ENCODE measurements around the gene TRNAU1AP.
"Not testable (repeated sequence)": the region's sequence is repeated elsewhere in the genome, so short reads cannot be mapped to it uniquely, and the experiment has no call there.

The TRNAU1AP gene

DNA sequence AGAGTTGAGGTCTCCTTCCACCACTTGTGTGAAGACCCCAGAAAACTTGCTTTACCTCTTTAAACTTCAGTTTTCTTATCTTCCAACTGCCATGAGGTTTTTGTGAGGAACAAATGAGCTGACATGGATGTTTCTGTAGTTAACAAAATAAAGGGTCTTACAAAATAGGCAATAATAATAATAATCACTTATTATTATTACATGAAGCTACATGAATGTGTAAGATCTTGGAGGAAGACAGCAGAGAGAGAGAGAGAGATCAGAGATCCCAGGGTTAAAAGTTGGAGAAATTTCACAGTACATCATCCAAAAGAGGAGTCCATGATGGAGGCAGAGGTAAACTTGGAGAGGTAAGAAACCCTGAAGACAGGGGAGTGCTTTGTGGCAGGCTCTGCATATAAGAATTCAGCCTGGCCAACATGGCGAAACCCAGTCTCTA, 36.3 kb upstream of the TRNAU1AP start:
- Histone ChIP-seq H3K27me3 (ENCODE audit: insufficient read depth, low read length) (no peaks in the 10 kb centered on the region), H3K4me3 (ENCODE audit: low read length) (no peak overlapping the region), H2AFZ (ENCODE audit: low read depth, low read length) (no peak overlapping the region), H3K9me3 (ENCODE audit: low read length) (no peaks in the 10 kb centered on the region), H3K4me1 (ENCODE audit: insufficient read depth, low read length) (peaks cover 11% of the 10 kb centered on the region), H3K36me3 (ENCODE audit: insufficient read depth, low read length) (peaks cover 11% of the 10 kb centered on the region)

GRCh38 chr1:28517649-28517999, 35.3 kb upstream of the TRNAU1AP start:
- no peaks in the 10 kb centered on the region for H3K27me3 ChIP-seq (ENCODE audit: insufficient read depth, low read length)
- no peaks in the 10 kb centered on the region for H3K9me3 ChIP-seq (ENCODE audit: low read length)
- peaks cover 11% of the 10 kb centered on the region for H3K4me1 ChIP-seq (ENCODE audit: insufficient read depth, low read length)
- peak overlapping the region; percentile 6 for H2AFZ ChIP-seq (ENCODE audit: low read depth, low read length)
- H3K36me3 ChIP-seq (ENCODE audit: insufficient read depth, low read length), result peaks cover 12% of the 10 kb centered on the region
- H3K4me3 ChIP-seq (ENCODE audit: low read length), result peak overlapping the region; percentile 93

- H3K9me3 ChIP-seq (ENCODE audit: low read length), result no peaks in the 10 kb centered on the region
- peaks cover 6% of the 10 kb centered on the region for H3K36me3 ChIP-seq (ENCODE audit: insufficient read depth, low read length)
- peak overlapping the region; percentile 93 for H3K4me3 ChIP-seq (ENCODE audit: low read length)
- H2AFZ ChIP-seq (ENCODE audit: low read depth, low read length), result peak overlapping the region; percentile 6
- peaks cover 11% of the 10 kb centered on the region for H3K4me1 ChIP-seq (ENCODE audit: insufficient read depth, low read length)
- no peaks in the 10 kb centered on the region for H3K27me3 ChIP-seq (ENCODE audit: insufficient read depth, low read length)
Observed at GRCh38 chr1:28518000-28518744, 34.7 kb upstream of the TRNAU1AP start.

DNA sequence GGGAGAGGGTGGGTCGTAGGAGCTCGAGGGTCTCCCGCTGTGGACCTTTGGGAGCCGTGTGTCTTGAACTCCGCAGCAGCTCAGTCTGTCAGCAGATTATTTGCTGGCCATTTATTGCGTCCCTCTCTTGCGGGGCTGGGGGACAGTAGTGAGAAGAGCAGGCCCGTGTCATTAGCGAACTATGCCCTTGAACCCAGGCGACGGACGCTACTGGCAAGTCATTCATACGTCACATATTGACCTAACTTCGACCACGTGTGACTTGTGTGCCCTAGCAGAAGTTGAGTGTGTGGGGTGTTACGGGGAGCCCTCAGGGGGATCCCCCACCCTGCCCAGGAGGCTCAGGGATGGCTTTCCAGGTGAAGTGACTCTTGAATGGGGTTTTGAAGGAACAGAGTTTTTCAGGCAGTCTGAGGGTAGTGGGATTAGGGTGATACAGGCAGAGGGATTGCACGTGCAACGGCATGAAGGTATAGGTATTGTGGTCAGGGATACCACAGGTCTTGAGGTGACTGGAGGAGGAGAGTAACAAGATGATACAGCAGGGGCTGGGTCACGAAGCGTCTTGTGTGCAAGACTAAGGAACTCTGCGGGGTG, 34.0 kb upstream of the TRNAU1AP start:
- Histone ChIP-seq H3K4me3 (ENCODE audit: low read length) (peak overlapping the region; percentile 93), H3K9me3 (ENCODE audit: low read length) (no peaks in the 10 kb centered on the region), H2AFZ (ENCODE audit: low read depth, low read length) (peak overlapping the region; percentile 6), H3K36me3 (ENCODE audit: insufficient read depth, low read length) (peaks cover 7% of the 10 kb centered on the region), H3K4me1 (ENCODE audit: insufficient read depth, low read length) (peaks cover 11% of the 10 kb centered on the region), H3K27me3 (ENCODE audit: insufficient read depth, low read length) (no peaks in the 10 kb centered on the region)

- peaks cover 11% of the 10 kb centered on the region for H3K4me1 ChIP-seq (ENCODE audit: insufficient read depth, low read length)
- H2AFZ ChIP-seq (ENCODE audit: low read depth, low read length), result no peak overlapping the region
- no peak overlapping the region for H3K4me3 ChIP-seq (ENCODE audit: low read length)
- peaks cover 12% of the 10 kb centered on the region for H3K36me3 ChIP-seq (ENCODE audit: insufficient read depth, low read length)
- no peaks in the 10 kb centered on the region for H3K9me3 ChIP-seq (ENCODE audit: low read length)
- H3K27me3 ChIP-seq (ENCODE audit: insufficient read depth, low read length), result no peaks in the 10 kb centered on the region
Observed at GRCh38 chr1:28519946-28520725, 32.7 kb upstream of the TRNAU1AP start.

DNA sequence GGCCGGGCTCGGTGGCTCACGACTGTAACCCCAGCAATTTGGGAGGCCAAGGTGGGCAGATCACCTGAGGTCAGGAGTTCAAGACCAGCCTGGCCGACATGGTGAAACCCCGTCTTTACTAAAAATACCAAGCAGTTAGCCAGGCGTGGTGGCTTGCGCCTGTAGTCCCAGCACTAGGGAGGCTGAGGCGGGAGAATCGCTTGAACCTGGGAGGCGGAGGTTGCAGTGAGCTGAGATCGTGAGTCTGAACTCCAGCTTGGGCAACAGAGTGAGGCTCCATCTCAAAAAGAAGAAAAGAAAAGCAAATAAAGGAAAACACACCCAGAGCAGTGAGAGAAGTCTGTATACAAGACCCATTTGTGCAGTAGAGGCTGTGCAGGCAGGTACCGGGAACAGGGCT, 32.1 kb upstream of the TRNAU1AP start:
- H3K4me3 ChIP-seq (ENCODE audit: low read length); H3K9me3 ChIP-seq (ENCODE audit: low read length); H2AFZ ChIP-seq (ENCODE audit: low read depth, low read length); H3K27me3 ChIP-seq (ENCODE audit: insufficient read depth, low read length): not testable (repeated sequence)
- Histone ChIP-seq H3K36me3 (ENCODE audit: insufficient read depth, low read length) (peaks cover 12% of the 10 kb centered on the region), H3K4me1 (ENCODE audit: insufficient read depth, low read length) (peaks cover 11% of the 10 kb centered on the region)

GRCh38 chr1:28521502-28522164, 31.3 kb upstream of the TRNAU1AP start:
- no peak overlapping the region for H3K4me3 ChIP-seq (ENCODE audit: low read length)
- peaks cover 12% of the 10 kb centered on the region for H3K36me3 ChIP-seq (ENCODE audit: insufficient read depth, low read length)
- H2AFZ ChIP-seq (ENCODE audit: low read depth, low read length), result no peak overlapping the region
- peaks cover 11% of the 10 kb centered on the region for H3K4me1 ChIP-seq (ENCODE audit: insufficient read depth, low read length)
- H3K27me3 ChIP-seq (ENCODE audit: insufficient read depth, low read length), result no peaks in the 10 kb centered on the region
- H3K9me3 ChIP-seq (ENCODE audit: low read length), result no peaks in the 10 kb centered on the region

DNA sequence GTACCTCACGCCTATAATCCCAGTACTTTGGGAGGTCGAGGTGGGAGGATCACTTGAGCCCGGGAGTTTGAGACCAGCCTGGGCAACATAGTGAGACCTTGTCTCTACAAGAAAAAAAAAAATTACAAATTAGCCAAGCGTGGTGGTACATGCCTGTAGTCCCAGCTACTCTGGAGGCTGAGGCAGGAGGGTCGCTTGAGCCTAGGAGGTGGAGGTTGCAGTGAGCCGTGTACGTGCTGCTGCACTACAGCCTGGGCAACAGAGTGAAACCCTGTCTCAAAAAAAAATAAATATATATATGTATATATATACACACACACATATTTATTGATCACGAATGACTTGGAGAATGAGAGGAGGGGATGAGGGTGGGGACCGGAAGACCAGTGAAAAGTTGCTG, 30.3 kb upstream of the TRNAU1AP start:
- Histone ChIP-seq H3K4me1 (ENCODE audit: insufficient read depth, low read length) (peaks cover 10% of the 10 kb centered on the region), H3K36me3 (ENCODE audit: insufficient read depth, low read length) (peaks cover 18% of the 10 kb centered on the region)
- H2AFZ ChIP-seq (ENCODE audit: low read depth, low read length); H3K27me3 ChIP-seq (ENCODE audit: insufficient read depth, low read length); H3K9me3 ChIP-seq (ENCODE audit: low read length); H3K4me3 ChIP-seq (ENCODE audit: low read length): not testable (repeated sequence)

DNA sequence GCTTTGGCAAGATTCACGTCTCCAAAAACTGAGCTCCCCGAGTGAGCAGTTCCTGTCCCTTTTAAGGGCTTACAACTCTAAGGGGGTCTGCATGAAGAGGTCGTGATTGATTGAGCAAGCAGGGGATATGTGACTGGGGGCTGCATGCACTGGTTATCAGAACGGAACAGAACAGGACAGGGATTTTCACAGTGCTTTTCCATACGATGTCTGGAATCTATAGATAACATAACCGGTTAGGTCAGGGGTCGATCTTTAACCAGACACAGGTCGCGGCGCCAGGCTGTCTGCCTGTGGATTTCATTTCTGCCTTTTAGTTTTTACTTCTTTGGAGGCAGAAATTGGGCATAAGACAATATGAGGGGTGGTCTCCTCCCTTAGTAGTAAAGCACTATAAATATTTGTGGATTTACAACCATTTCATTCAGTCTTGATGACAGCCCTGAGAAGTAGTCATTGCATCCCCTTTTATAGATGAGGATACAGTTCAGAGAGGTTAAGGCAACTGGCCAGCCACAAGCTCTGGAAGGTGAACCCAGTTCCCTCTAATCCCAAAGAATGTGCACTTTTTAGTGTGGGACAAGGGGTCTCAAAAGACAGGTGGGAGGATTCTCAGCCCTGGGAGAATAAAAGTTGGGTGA, 27.8 kb upstream of the TRNAU1AP start:
- H2AFZ ChIP-seq (ENCODE audit: low read depth, low read length); H3K9me3 ChIP-seq (ENCODE audit: low read length); H3K4me1 ChIP-seq (ENCODE audit: insufficient read depth, low read length); H3K27me3 ChIP-seq (ENCODE audit: insufficient read depth, low read length); H3K4me3 ChIP-seq (ENCODE audit: low read length): not testable (repeated sequence)
- H3K36me3 ChIP-seq (ENCODE audit: insufficient read depth, low read length), result peaks cover 25% of the 10 kb centered on the region

DNA sequence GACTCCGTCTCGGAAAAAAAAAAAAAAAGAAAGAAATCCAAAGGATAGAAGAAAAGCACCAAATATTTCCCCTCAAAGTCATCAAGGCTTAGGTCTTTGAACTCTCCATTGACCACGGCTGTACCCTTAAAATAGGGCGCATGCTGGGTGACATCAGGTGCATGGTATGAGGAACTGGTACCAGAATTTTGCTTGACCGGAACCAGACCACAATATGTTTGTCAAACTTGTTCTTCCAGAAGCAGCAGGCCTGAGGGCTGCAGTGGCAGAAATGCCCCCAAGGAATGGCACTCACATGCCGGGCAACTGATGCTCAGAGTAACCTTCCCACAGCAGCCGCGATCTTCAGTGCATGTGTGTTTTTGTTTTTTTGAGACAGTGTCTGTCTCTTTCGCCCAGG, 26.0 kb upstream of the TRNAU1AP start:
- Histone ChIP-seq H2AFZ (ENCODE audit: low read depth, low read length) (no peak overlapping the region), H3K27me3 (ENCODE audit: insufficient read depth, low read length) (no peaks in the 10 kb centered on the region), H3K4me3 (ENCODE audit: low read length) (no peak overlapping the region), H3K4me1 (ENCODE audit: insufficient read depth, low read length) (no peaks in the 10 kb centered on the region), H3K9me3 (ENCODE audit: low read length) (no peaks in the 10 kb centered on the region), H3K36me3 (ENCODE audit: insufficient read depth, low read length) (peaks cover 41% of the 10 kb centered on the region)

DNA sequence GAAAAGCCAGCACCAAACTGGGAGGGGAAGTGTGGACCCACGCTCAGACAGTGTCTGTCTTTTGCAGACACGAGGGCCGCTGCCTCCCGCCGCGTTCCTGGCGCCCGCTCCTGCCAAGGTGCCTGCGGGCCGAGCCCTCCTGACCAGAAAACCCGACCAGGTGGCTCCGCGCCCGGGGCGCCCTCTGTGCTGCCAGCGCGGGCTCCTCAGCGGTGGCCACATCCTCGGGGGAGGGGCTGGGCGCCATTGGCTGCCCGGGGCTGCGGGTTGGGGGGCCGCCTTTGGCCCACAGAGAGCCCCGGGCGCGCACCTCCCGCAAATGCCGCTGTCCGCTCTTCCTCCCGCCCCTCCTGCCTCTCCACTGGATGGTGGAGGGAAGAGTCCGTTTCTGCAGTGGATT, 22.4 kb upstream of the TRNAU1AP start:
- H3K9me3 ChIP-seq (ENCODE audit: low read length), result peaks cover 2% of the 10 kb centered on the region
- H3K27me3 ChIP-seq (ENCODE audit: insufficient read depth, low read length), result no peaks in the 10 kb centered on the region
- H3K4me1 ChIP-seq (ENCODE audit: insufficient read depth, low read length), result no peaks in the 10 kb centered on the region
- H2AFZ ChIP-seq (ENCODE audit: low read depth, low read length), result no peak overlapping the region
- H3K36me3 ChIP-seq (ENCODE audit: insufficient read depth, low read length), result peaks cover 51% of the 10 kb centered on the region
- no peak overlapping the region for H3K4me3 ChIP-seq (ENCODE audit: low read length)

DNA sequence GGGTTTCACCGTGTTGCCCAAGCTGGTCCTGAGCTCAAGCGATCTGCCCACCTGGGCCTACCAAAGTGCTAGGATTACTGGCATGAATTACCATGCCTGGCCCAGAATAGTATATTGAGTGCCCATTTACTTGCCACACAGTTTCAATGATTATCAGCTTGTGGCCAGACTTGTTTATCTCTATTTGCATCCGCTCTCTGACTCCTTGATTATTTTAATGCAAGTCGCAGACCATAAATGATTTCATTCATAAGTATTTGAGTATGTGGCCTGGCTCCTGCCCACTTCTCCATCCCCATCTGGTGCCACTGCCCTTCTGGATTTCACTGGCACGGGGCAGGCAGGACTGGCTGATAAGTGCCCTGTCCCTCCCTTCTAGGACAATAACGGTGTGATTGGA, 18.2 kb upstream of the TRNAU1AP start:
- Histone ChIP-seq H3K4me3 (ENCODE audit: low read length) (no peak overlapping the region), H3K27me3 (ENCODE audit: insufficient read depth, low read length) (no peaks in the 10 kb centered on the region), H3K9me3 (ENCODE audit: low read length) (peaks cover 2% of the 10 kb centered on the region), H3K36me3 (ENCODE audit: insufficient read depth, low read length) (peaks cover 75% of the 10 kb centered on the region), H3K4me1 (ENCODE audit: insufficient read depth, low read length) (no peaks in the 10 kb centered on the region), H2AFZ (ENCODE audit: low read depth, low read length) (no peak overlapping the region)

Measured in neuron (in vitro differentiated cells).